GM13977 (cell line): ENCODE results near the gene MISP3.
A peak's percentile ranks its signal among the peaks of the same experiment; 100 is the strongest.

ENCODE experiments used
- DNase-seq: peaks from one replicate; pipeline ENCODE4 v3.0.0; 2012; ENCODE audit warnings: low spot score
- in situ Hi-C: fragments of 300-500 bp; cut with MboI; formaldehyde crosslinking; loops from one replicate; pipeline ENCODE4 v1.12.0; 2022; ENCODE audit warnings: low sequenced_read_pairs, low pct_unique_long_range_greater_than_20kb, mixed read lengths, inconsistent platforms; ENCODE audit not compliant: unreplicated experiment
- TF ChIP-seq, protein P1 (sequence below): IDR thresholded peaks from 2 replicates; pipeline ENCODE4 v1.5.1; 2012; ENCODE audit warnings: mild to moderate bottlenecking, control low read depth; ENCODE audit not compliant: insufficient read depth; ENCODE audit errors: extremely low read depth, missing control alignments

The MISP3 gene

DNA sequence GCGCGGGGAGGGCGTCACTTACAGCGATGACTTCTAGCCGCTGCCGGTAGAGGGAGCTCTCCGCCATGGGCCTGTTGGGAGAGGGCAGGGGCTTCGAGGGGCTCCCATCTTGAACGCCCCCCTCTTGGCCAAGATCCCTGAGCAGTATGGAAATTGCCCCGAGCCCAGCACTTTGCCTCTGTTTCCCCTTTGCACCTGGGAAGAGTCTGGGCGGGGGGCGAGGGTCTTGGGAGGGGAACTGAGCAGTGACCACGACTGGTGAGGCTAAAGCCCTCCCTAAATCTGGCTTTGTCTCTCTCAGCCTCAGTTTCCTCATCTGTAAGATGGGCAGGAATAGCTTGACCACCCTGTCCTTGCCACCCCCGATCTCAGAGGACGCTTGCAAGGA is 13.5 kb upstream of the MISP3 start:
- in situ Hi-C loops, result loop anchor here (25.0 kb wide), 1 partner anchor 472 kb away; no protein-coding TSS in a partner anchor
- DNase-seq, result peak; percentile 85
- TF ChIP-seq, protein P1, sequence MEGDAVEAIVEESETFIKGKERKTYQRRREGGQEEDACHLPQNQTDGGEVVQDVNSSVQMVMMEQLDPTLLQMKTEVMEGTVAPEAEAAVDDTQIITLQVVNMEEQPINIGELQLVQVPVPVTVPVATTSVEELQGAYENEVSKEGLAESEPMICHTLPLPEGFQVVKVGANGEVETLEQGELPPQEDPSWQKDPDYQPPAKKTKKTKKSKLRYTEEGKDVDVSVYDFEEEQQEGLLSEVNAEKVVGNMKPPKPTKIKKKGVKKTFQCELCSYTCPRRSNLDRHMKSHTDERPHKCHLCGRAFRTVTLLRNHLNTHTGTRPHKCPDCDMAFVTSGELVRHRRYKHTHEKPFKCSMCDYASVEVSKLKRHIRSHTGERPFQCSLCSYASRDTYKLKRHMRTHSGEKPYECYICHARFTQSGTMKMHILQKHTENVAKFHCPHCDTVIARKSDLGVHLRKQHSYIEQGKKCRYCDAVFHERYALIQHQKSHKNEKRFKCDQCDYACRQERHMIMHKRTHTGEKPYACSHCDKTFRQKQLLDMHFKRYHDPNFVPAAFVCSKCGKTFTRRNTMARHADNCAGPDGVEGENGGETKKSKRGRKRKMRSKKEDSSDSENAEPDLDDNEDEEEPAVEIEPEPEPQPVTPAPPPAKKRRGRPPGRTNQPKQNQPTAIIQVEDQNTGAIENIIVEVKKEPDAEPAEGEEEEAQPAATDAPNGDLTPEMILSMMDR, result peak; percentile 80

DNA sequence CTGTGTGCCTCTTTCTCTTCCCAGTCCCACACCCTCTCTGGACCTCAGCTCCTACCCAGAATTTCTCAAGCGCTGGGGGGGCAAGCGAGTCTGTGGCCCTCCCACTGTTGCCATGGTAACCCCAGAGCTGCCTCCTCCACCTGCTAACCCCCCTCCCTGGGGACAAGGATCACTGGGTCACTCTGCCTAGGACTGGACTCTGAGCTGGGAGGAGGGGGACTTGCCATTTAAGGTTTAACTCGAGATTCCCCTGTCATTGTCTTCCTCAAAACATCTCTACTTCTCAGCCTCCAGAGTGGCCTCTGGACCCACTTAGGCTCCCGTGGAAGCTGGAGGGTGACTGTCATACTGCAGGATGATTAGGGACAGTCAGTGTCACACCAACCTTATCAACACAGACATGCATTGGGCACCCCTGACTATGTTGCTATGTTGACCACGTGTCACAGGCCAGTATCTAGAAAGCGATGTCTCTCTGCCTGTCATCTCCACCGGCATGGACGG is 12.9 kb upstream of the MISP3 start:
- DNase-seq, result no peak
- TF ChIP-seq, protein P1, result no peak
- in situ Hi-C loops, result loop anchor here (25.0 kb wide), 1 partner anchor 472 kb away; no protein-coding TSS in a partner anchor

DNA sequence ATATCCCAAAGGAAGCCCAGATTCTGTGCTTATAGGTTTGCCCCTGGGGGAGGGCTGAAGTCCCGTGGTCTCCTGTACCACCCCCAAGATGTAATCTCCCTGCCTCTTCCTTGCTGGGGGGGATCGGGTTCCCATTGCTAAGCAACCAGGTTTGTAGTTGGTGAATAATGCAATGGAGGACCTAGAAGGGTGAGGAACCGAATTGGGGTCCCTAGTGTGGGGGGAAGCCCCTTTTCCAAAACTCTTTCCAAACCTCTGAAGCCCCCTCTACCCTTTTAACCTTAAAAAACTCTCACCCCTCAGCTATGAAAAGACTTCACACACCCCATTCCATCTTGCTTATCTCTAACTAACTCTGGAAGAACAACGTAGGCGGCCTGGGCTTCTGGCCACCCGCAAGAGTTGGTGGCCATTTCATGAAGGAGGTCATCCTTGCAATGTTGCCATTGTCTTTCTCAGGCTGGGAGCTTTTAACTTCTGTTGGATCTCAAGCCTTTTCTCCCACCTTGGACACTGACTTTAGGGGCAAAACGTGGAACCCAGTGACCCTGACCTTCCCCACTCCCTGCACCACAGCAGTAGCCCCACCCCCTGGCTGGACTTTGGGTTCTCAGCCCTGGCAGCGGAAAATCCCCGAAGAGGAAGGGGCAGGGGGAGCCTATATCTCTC is 11.4 kb upstream of the MISP3 start:
- in situ Hi-C loops, result loop anchor here (25.0 kb wide), 1 partner anchor 474 kb away; no protein-coding TSS in a partner anchor
- TF ChIP-seq, protein P1, result no peak
- DNase-seq, result no peak

DNA sequence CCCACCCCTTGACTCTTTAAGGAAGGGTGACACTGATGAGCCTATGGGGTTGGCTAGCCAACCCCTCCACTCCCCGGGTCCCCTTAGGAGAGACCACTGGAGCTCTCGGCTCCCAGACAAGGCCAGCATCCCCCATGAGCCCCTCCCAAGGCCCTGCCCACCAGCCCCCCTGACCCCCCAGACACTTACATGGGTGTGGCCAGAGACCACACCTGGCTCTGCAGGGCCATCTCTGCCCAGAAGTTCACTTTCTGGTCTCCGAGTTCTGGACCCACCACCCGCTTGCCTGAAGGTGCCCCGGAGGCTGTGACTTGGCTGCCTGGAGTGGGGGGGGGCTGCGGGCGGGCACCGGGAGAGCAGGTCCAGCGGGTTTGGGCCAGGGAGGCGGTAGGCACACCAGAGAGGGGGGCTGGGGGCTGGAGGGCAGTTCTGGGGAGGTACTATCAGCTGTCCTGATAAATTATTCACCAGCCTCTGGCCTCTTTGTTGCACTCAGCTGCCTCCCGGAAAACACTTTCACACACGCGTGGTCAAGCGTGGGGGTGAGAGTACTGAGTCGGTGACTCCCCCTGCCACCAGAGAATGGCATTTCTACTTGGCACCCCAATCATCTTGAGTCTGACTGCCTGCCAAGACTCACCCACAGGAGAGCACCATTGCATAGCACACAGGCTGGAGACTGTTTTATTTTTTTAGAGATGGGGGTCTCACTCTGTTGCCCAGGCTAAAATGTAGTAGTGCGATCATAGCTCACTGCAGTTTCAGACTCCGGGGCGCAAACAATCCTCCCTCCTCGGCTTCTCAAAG is 10.6 kb upstream of the MISP3 start, which contains the start of gene PALM3:
Gene PALM3 (minus strand): TSS at position 326 of the 807 bp plus-strand sequence. CDS start 96 bp downstream, at position 230.
- TF ChIP-seq, protein P1, result no peak
- no peak for DNase-seq
- in situ Hi-C loops, result loop anchor here (25.0 kb wide), 1 partner anchor 475 kb away; no protein-coding TSS in a partner anchor

DNA sequence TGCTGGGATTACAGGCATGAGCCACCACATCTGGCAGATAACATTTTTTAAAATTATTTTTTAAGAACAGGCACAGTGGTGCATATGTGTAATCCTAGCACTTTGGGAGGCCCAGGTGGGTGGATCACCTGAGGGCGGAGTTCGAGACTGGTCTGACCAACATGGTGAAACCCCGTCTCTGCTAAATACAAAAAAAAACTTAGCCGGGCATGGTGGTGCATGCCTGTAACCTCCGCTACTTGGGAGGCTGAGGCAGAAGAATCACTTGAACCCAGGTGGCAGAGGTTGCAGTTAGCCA is 10.1 kb upstream of the MISP3 start:
- DNase-seq, result no peak
- TF ChIP-seq, protein P1, result no peak
- in situ Hi-C loops, result loop anchor here (25.0 kb wide), 1 partner anchor 475 kb away; no protein-coding TSS in a partner anchor

DNA sequence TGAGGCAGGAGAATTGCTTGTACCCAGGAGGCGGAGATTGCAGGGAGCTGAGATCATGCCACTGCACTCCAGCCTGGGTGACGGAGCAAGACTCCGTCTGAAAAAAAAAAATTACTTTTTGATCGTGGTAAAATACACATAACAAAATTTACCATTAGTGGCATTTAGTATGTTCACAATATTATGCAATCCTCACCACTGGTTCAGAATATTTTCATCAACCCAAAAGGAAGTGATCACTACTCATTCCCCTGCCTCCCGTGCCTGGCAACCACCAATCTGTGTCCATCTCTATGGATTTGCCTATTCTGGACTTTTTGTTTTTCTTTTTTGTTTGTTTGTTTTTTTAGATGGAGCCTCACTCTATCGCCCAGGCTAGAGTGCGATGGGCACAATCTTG is 9.5 kb upstream of the MISP3 start:
- no peak for DNase-seq
- in situ Hi-C loops, result loop anchor here (25.0 kb wide), 1 partner anchor 476 kb away; no protein-coding TSS in a partner anchor
- TF ChIP-seq, protein P1, result no peak
